AG09309 (cell line): ENCODE data around the gene ANXA4.
A peak's percentile ranks its signal among the peaks of the same experiment; 100 is the strongest.
"Not testable (repeated sequence)": the region's sequence is repeated elsewhere in the genome, so short reads cannot be mapped to it uniquely, and the experiment has no call there.

Experiments
- DNase-seq: peaks from one replicate; pipeline ENCODE4 v3.0.0-alpha.2; 2010; ENCODE audit warnings: low read depth
- H3K4me3 ChIP-seq: 2 replicates; pipeline ENCODE4 v1.5.1; 2011; ENCODE audit warnings: mild to moderate bottlenecking, low read depth, low read length, moderate library complexity; ENCODE audit not compliant: control insufficient read depth
- TF ChIP-seq, protein P1 (sequence below): IDR thresholded peaks from 2 replicates; pipeline ENCODE4 v1.5.1; 2011; ENCODE audit warnings: mild to moderate bottlenecking, low read depth, low read length, inconsistent platforms; ENCODE audit not compliant: insufficient read depth, control insufficient read depth; ENCODE audit errors: missing control alignments

Gene ANXA4

DNA sequence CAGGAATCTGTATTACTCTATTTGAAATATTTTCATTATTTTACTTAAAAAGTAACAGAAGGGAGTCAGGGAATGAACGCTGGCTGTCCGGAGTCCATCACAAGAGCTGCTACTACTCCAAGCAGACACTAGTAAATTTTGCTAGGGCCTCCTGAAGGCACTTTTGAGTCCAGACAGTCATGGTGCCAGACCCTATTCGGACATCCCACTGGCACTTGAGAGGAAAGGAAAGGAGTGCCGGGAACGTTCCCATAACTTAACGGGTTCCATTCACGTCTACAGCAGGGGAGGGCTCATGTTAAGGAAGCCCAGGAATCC lies 87.0 kb downstream of the ANXA4 start:
- DNase-seq, result no peak
- H3K4me3 ChIP-seq, result peak overlapping the region; percentile 84
- TF ChIP-seq, protein P1, sequence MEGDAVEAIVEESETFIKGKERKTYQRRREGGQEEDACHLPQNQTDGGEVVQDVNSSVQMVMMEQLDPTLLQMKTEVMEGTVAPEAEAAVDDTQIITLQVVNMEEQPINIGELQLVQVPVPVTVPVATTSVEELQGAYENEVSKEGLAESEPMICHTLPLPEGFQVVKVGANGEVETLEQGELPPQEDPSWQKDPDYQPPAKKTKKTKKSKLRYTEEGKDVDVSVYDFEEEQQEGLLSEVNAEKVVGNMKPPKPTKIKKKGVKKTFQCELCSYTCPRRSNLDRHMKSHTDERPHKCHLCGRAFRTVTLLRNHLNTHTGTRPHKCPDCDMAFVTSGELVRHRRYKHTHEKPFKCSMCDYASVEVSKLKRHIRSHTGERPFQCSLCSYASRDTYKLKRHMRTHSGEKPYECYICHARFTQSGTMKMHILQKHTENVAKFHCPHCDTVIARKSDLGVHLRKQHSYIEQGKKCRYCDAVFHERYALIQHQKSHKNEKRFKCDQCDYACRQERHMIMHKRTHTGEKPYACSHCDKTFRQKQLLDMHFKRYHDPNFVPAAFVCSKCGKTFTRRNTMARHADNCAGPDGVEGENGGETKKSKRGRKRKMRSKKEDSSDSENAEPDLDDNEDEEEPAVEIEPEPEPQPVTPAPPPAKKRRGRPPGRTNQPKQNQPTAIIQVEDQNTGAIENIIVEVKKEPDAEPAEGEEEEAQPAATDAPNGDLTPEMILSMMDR, result peak; percentile 1

- peak within 1 kb of the TSS; percentile 84 for H3K4me3 ChIP-seq
- TF ChIP-seq, protein P1, result no peak
- DNase-seq, result peak; percentile 73
These were observed 87.5 kb downstream of the ANXA4 start, which contains the start of gene GMCL1 for GRCh38 chr2:69829256-69830044. GMCL1 (plus strand) TSS chr2:69829660; CDS start chr2:69829893, 233 bp downstream.

GRCh38 chr2:69830045-69830905 lies 88.3 kb downstream of the ANXA4 start:
- TF ChIP-seq, protein P1, result no peak
- DNase-seq, result no peak
- H3K4me3 ChIP-seq, result peak overlapping the region; percentile 84

GRCh38 chr2:69830906-69831241 lies 88.9 kb downstream of the ANXA4 start:
- H3K4me3 ChIP-seq, result peak overlapping the region; percentile 84
- DNase-seq, result not testable (repeated sequence)

- DNase-seq, result no peak
- TF ChIP-seq, protein P1, result no peak
- no peak overlapping the region for H3K4me3 ChIP-seq
These were observed 89.5 kb downstream of the ANXA4 start for GRCh38 chr2:69831354-69831905.

DNA sequence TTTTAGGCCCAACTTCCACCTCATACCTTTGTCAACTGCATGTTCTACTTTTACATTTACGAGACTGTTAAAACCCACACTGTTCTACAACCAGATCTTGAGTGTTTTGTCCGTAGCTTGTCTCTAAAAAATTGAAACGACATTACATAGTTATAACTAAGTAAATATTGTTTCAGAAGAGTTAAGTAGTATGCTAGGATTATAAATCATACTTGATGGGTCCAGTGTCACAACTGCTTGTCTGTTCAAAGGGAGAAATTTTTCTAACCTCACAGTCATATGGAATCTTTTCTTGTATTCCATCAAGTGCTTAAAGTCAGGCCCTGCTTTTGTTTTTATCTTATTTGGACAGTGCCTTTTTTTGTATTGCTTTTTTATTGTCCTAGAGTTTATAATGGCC lies 91.8 kb downstream of the ANXA4 start:
- TF ChIP-seq, protein P1, result no peak
- DNase-seq, result no peak
- H3K4me3 ChIP-seq, result no peak overlapping the region

DNA sequence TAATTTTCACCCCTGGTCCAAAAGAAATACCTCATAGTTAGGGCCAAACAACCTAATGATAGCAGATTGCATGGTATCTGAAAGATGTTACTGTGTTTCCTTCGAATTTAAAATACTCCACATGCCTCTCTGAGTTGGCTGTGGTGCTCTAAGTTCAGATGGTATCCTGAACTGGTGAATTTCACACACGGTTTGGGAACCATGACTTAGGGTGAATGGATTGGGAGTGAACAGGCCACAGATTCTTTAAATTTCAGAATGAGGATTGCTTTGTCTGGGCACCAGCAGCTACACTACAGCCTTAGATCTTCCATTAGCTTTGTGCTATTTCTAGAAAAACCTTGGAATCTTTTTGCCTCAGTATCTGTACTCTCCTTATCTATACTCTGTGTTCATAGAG lies 93.7 kb downstream of the ANXA4 start:
- TF ChIP-seq, protein P1, result no peak
- no peak overlapping the region for H3K4me3 ChIP-seq
- no peak for DNase-seq
